Activated T-helper 2 cell treated with anti-CD3 and anti-CD28 coated beads, Interferon-gamma antibody, Interleukin-2, Interleukin-4, amounts not matched to agents 10 μg/mL and 5 μg/mL and 100 μg/mL, durations not matched to agents 14 hours and 24 hours and 36 hours (primary cell): ENCODE measurements around the gene DNAH2. TPM values are rescaled to one million over a fixed set of nuclear protein-coding genes. Genes with fewer than 3 reads are reported as not detected.

Source experiments
- DNase-seq: peaks from one replicate; pipeline ENCODE4 v3.0.0; 2021; ENCODE audit warnings: low spot score
- H3K27ac Mint-ChIP-seq: one replicate; pipeline ENCODE4 v1.8.0; 2021; ENCODE audit warnings: mixed read lengths
- H3K27me3 Mint-ChIP-seq: one replicate; pipeline ENCODE4 v1.8.0; 2021; ENCODE audit warnings: low read depth, mixed read lengths
- H3K36me3 Mint-ChIP-seq: one replicate; pipeline ENCODE4 v1.8.0; 2021; ENCODE audit warnings: low read depth, mixed read lengths
- H3K4me1 Mint-ChIP-seq: one replicate; pipeline ENCODE4 v1.8.0; 2021; ENCODE audit warnings: low read depth, mixed read lengths
- H3K4me3 Mint-ChIP-seq: one replicate; pipeline ENCODE4 v1.8.0; 2021; ENCODE audit warnings: low read depth, mild to moderate bottlenecking, moderate library complexity, mixed read lengths
- H3K9me3 Mint-ChIP-seq: one replicate; pipeline ENCODE4 v1.8.0; 2021; ENCODE audit warnings: mixed read lengths
- intact Hi-C: fragments of 100-400 bp; cut with micrococcal nuclease; formaldehyde crosslinking; loops from one replicate; pipeline ENCODE4 v1.15.1; 2023
- total RNA-seq: library from RNA; stranded (reverse); gene quantifications from 2 replicates; pipeline ENCODE4 v1.2.3, GENCODE V29; 2022

Gene DNAH2
- total RNA-seq, 1 donor from 2014 or later, result not detected

DNA sequence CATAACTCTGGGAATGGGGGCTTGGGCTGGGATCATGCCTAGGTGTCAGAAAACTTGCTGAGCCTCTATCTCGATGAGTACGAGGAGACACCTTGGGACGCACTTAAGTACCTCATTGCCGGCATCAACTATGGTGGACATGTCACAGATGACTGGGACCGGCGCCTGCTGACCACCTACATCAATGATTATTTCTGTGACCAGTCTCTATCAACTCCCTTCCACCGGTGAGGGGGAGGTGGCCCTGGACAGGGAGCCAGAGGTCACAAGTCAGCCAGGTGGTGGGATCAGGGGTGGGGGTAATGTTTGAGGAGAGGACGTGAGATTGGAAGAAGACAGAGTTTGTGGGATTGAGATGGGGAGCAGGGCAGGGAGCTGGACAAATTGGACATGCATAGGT is 113.1 kb downstream of the DNAH2 start:
- peaks cover 29% of the 10 kb centered on the region for H3K27me3 Mint-ChIP-seq
- no peaks in the 10 kb centered on the region for H3K9me3 Mint-ChIP-seq
- H3K4me1 Mint-ChIP-seq, result peaks cover 9% of the 10 kb centered on the region
- DNase-seq, result no peak
- H3K36me3 Mint-ChIP-seq, result no peaks in the 10 kb centered on the region
- H3K27ac Mint-ChIP-seq, result no peak overlapping the region
- intact Hi-C loops, result loop anchor here (10.0 kb wide), 1 partner anchor 346 kb away; the partner anchor contains the start of genes POLR2A and SLC35G6
- no peak overlapping the region for H3K4me3 Mint-ChIP-seq

GRCh38 chr17:7831233-7831632 is 113.7 kb downstream of the DNAH2 start:
- H3K27me3 Mint-ChIP-seq, result peaks cover 29% of the 10 kb centered on the region
- no peak overlapping the region for H3K4me3 Mint-ChIP-seq
- H3K36me3 Mint-ChIP-seq, result no peaks in the 10 kb centered on the region
- DNase-seq, result no peak
- no peaks in the 10 kb centered on the region for H3K9me3 Mint-ChIP-seq
- intact Hi-C loops, result loop anchor here (10.0 kb wide), 1 partner anchor 346 kb away; the partner anchor contains the start of genes POLR2A and SLC35G6
- no peak overlapping the region for H3K27ac Mint-ChIP-seq
- peaks cover 9% of the 10 kb centered on the region for H3K4me1 Mint-ChIP-seq

DNA sequence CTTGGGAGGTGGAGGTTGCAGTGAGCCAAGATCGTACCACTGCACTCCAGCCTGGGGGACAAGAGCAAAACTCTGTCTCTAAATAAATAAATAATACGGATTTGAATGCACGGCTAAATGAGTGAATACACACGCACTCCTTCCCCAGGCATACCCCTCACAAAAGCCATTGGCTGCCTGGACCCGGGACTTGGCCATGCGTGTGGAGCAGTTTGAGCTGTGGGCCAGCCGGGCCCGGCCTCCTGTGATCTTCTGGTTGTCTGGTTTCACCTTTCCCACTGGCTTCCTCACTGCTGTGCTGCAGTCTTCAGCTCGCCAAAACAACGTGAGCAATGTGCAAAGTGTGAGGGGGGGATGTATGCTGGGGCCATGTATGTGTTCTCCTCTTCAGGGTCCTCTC is 114.9 kb downstream of the DNAH2 start:
- H3K27ac Mint-ChIP-seq, result no peak overlapping the region
- H3K9me3 Mint-ChIP-seq, result no peaks in the 10 kb centered on the region
- no peak overlapping the region for H3K4me3 Mint-ChIP-seq
- H3K4me1 Mint-ChIP-seq, result peaks cover 20% of the 10 kb centered on the region
- H3K27me3 Mint-ChIP-seq, result peaks cover 21% of the 10 kb centered on the region
- intact Hi-C loops, result loop anchor here (10.0 kb wide), 1 partner anchor 348 kb away; the partner anchor contains the start of genes POLR2A and SLC35G6
- no peak for DNase-seq
- H3K36me3 Mint-ChIP-seq, result no peaks in the 10 kb centered on the region

- no peak for DNase-seq
- Mint-ChIP-seq H3K27ac (peak overlapping the region; percentile 55), H3K4me3 (peak overlapping the region; percentile 91), H3K4me1 (peaks cover 24% of the 10 kb centered on the region), H3K36me3 (no peaks in the 10 kb centered on the region), H3K9me3 (no peaks in the 10 kb centered on the region), H3K27me3 (peaks cover 15% of the 10 kb centered on the region)
- intact Hi-C loops, result loop anchor here (10.0 kb wide), 1 partner anchor 348 kb away; the partner anchor contains the start of genes POLR2A and SLC35G6
These were observed 115.7 kb downstream of the DNAH2 start for GRCh38 chr17:7833011-7833794.

GRCh38 chr17:7833795-7834541 is 116.4 kb downstream of the DNAH2 start, which contains the start of gene KDM6B:
Gene KDM6B (plus strand): TSS chr17:7834217. CDS start chr17:7845555, 11,338 bp downstream.
- H3K4me1 Mint-ChIP-seq, result peaks cover 29% of the 10 kb centered on the region
- DNase-seq, result peak; percentile 87
- peak within 1 kb of the TSS; percentile 91 for H3K4me3 Mint-ChIP-seq
- intact Hi-C loops, result loop anchor here (1.0 to 10.0 kb wide), 4 partner anchors 12 to 349 kb away; partner anchors contain the start of genes POLR2A and SLC35G6
- H3K27ac Mint-ChIP-seq, result peak within 1 kb of the TSS; percentile 89
- H3K27me3 Mint-ChIP-seq, result peaks cover 15% of the 10 kb centered on the region
- H3K36me3 Mint-ChIP-seq, result no peaks in the 10 kb centered on the region
- H3K9me3 Mint-ChIP-seq, result no peaks in the 10 kb centered on the region

- H3K36me3 Mint-ChIP-seq, result no peaks in the 10 kb centered on the region
- DNase-seq, result no peak
- intact Hi-C loops, result loop anchor here (1.0 to 10.0 kb wide), 4 partner anchors 12 to 350 kb away; partner anchors contain the start of genes POLR2A and SLC35G6
- no peaks in the 10 kb centered on the region for H3K9me3 Mint-ChIP-seq
- H3K27me3 Mint-ChIP-seq, result peaks cover 11% of the 10 kb centered on the region
- peak overlapping the region; percentile 91 for H3K4me3 Mint-ChIP-seq
- H3K4me1 Mint-ChIP-seq, result peaks cover 35% of the 10 kb centered on the region
- H3K27ac Mint-ChIP-seq, result peak overlapping the region; percentile 89
These were observed 117.0 kb downstream of the DNAH2 start for GRCh38 chr17:7834542-7834956.

- H3K9me3 Mint-ChIP-seq, result no peaks in the 10 kb centered on the region
- H3K27me3 Mint-ChIP-seq, result peaks cover 11% of the 10 kb centered on the region
- H3K27ac Mint-ChIP-seq, result peak overlapping the region; percentile 89
- intact Hi-C loops, result loop anchor here (1.0 to 10.0 kb wide), 7 partner anchors 9 to 350 kb away; partner anchors contain the start of genes NAA38, POLR2A and SLC35G6
- H3K36me3 Mint-ChIP-seq, result peaks cover 4% of the 10 kb centered on the region
- peak overlapping the region; percentile 91 for H3K4me3 Mint-ChIP-seq
- H3K4me1 Mint-ChIP-seq, result peaks cover 42% of the 10 kb centered on the region
- DNase-seq, result peak; percentile 80
These were observed 117.6 kb downstream of the DNAH2 start for GRCh38 chr17:7834957-7835813.

- Mint-ChIP-seq H3K4me1 (peaks cover 50% of the 10 kb centered on the region), H3K9me3 (no peaks in the 10 kb centered on the region), H3K4me3 (peak overlapping the region; percentile 84), H3K27me3 (peaks cover 9% of the 10 kb centered on the region), H3K27ac (peak overlapping the region; percentile 79), H3K36me3 (peaks cover 10% of the 10 kb centered on the region)
- intact Hi-C loops, result loop anchor here (1.0 to 10.0 kb wide), 6 partner anchors 8 to 351 kb away; partner anchors contain the start of genes NAA38, POLR2A and SLC35G6
- no peak for DNase-seq
These were observed 118.5 kb downstream of the DNAH2 start for GRCh38 chr17:7835814-7836595.

GRCh38 chr17:7836596-7837407 is 119.3 kb downstream of the DNAH2 start:
- H3K27me3 Mint-ChIP-seq, result peaks cover 7% of the 10 kb centered on the region
- peaks cover 55% of the 10 kb centered on the region for H3K4me1 Mint-ChIP-seq
- peak overlapping the region; percentile 84 for H3K4me3 Mint-ChIP-seq
- intact Hi-C loops, result loop anchor here (10.0 kb wide), 1 partner anchor 352 kb away; the partner anchor contains the start of genes POLR2A and SLC35G6
- peak overlapping the region; percentile 72 for H3K27ac Mint-ChIP-seq
- H3K36me3 Mint-ChIP-seq, result peaks cover 10% of the 10 kb centered on the region
- DNase-seq, result peak; percentile 40
- no peaks in the 10 kb centered on the region for H3K9me3 Mint-ChIP-seq

DNA sequence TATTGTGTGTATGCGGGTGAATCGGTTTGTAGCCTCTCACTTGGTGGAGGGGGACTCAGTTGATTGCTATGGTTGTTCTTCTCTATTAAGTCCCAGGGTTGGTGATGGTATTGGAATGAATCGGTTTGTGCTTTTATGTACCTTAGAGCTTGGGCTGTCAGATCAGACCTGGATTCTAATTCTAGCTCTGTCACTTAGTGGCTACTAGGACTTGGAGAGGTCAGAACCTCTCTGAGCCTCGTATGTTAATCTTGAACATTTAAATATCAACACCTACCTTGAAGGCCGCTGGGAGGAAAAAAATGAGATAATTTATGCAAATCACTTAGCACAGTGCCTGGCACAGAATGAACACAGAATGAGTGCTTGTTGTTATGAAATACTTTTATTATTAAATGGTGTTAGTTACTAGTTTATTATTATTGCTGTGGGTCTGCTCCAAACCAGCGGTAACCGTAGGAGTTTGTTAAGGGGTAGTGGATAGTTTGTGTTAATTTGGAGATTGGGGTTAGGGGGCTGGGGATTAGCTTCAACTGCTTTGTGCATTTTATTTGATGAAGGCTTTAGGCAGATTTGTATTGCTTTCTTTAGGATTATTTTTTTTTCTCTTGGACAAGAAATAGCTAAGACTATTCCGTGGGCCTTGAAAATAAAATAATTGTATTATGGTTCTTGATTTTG is 120.0 kb downstream of the DNAH2 start:
- Mint-ChIP-seq H3K36me3 (peaks cover 10% of the 10 kb centered on the region), H3K4me3 (peak overlapping the region; percentile 84), H3K27ac (peak overlapping the region; percentile 72), H3K9me3 (no peaks in the 10 kb centered on the region), H3K4me1 (peaks cover 55% of the 10 kb centered on the region), H3K27me3 (peaks cover 4% of the 10 kb centered on the region)
- intact Hi-C loops, result loop anchor here (10.0 kb wide), 1 partner anchor 353 kb away; the partner anchor contains the start of genes POLR2A and SLC35G6
- no peak for DNase-seq
